SHP77 treated with DMSO at 0.1 percent for 48 hours (cell line): ENCODE measurements around the gene DNAH2.
"Not testable (repeated sequence)": the region's sequence is repeated elsewhere in the genome, so short reads cannot be mapped to it uniquely, and the experiment has no call there.

Experiments used
- DNase-seq: peaks from one replicate; lab custom pipeline; 2025; lab: John Stamatoyannopoulos, UW

The DNAH2 gene

DNA sequence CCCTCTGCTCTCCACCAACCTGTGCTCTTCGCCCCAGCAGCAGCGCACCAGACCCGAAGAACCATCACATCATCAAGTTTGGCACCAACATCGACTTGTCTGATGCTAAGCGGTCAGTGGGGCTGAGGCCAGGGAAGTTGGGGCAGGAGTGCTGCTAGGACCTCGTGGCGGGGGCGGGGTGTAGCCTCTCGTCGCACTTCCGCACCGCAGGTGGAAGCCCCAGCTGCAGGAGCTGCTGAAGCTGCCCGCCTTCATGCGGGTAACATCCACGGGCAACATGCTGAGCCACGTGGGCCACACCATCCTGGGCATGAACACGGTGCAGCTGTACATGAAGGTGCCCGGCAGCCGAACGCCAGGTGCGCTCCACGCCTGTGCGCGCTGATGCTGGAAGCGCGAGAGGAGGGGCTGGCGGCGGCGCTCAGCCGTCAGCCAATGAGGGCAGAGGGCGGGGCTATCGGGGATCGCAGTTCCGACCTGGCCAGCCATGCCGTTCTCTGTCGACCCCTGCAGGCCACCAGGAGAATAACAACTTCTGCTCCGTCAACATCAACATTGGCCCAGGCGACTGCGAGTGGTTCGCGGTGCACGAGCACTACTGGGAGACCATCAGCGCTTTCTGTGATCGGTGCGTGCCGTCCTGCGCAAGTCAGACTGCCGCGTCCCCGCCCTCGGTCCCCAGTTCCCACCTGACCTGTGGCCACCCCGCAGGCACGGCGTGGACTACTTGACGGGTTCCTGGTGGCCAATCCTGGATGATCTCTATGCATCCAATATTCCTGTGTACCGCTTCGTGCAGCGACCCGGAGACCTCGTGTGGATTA, 134.1 kb downstream of the DNAH2 start:
- peak; percentile 85 for DNase-seq

DNA sequence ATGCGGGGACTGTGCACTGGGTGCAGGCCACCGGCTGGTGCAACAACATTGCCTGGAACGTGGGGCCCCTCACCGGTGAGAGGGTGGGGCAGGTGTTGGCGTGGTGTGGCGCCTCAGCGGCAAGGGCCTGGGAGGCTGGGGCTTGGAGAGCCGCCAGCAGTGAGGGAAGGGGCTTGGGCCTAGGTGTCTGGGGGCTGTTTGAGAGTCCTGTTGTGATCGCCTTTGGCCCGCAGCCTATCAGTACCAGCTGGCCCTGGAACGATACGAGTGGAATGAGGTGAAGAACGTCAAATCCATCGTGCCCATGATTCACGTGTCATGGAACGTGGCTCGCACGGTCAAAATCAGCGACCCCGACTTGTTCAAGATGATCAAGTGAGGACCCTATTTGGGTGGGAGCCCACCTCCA, 134.7 kb downstream of the DNAH2 start:
- DNase-seq = no peak

DNA sequence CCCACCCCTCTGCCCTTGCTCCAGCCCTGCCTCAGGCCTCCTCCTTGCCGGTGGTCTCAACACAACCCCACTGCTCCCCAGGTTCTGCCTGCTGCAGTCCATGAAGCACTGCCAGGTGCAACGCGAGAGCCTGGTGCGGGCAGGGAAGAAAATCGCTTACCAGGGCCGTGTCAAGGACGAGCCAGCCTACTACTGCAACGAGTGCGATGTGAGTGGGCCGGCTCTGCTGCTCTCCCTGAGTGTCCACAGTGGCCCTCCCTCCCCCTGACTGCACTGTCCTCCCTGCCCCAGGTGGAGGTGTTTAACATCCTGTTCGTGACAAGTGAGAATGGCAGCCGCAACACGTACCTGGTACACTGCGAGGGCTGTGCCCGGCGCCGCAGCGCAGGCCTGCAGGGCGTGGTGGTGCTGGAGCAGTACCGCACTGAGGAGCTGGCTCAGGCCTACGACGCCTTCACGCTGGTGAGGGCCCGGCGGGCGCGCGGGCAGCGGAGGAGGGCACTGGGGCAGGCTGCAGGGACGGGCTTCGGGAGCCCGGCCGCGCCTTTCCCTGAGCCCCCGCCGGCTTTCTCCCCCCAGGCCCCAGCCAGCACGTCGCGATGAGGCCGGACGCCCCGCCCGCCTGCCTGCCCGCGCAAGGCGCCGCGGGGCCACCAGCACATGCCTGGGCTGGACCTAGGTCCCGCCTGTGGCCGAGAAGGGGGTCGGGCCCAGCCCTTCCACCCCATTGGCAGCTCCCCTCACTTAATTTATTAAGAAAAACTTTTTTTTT, 135.6 kb downstream of the DNAH2 start:
- no peak for DNase-seq

DNA sequence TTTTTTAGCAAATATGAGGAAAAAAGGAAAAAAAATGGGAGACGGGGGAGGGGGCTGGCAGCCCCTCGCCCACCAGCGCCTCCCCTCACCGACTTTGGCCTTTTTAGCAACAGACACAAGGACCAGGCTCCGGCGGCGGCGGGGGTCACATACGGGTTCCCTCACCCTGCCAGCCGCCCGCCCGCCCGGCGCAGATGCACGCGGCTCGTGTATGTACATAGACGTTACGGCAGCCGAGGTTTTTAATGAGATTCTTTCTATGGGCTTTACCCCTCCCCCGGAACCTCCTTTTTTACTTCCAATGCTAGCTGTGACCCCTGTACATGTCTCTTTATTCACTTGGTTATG, 136.1 kb downstream of the DNAH2 start:
- no peak for DNase-seq

DNA sequence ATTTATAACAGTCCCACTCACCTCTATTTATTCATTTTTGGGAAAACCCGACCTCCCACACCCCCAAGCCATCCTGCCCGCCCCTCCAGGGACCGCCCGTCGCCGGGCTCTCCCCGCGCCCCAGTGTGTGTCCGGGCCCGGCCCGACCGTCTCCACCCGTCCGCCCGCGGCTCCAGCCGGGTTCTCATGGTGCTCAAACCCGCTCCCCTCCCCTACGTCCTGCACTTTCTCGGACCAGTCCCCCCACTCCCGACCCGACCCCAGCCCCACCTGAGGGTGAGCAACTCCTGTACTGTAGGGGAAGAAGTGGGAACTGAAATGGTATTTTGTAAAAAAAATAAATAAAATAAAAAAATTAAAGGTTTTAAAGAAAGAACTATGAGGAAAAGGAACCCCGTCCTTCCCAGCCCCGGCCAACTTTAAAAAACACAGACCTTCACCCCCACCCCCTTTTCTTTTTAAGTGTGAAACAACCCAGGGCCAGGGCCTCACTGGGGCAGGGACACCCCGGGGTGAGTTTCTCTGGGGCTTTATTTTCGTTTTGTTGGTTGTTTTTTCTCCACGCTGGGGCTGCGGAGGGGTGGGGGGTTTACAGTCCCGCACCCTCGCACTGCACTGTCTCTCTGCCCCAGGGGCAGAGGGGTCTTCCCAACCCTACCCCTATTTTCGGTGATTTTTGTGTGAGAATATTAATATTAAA, 136.7 kb downstream of the DNAH2 start:
- DNase-seq = no peak

DNA sequence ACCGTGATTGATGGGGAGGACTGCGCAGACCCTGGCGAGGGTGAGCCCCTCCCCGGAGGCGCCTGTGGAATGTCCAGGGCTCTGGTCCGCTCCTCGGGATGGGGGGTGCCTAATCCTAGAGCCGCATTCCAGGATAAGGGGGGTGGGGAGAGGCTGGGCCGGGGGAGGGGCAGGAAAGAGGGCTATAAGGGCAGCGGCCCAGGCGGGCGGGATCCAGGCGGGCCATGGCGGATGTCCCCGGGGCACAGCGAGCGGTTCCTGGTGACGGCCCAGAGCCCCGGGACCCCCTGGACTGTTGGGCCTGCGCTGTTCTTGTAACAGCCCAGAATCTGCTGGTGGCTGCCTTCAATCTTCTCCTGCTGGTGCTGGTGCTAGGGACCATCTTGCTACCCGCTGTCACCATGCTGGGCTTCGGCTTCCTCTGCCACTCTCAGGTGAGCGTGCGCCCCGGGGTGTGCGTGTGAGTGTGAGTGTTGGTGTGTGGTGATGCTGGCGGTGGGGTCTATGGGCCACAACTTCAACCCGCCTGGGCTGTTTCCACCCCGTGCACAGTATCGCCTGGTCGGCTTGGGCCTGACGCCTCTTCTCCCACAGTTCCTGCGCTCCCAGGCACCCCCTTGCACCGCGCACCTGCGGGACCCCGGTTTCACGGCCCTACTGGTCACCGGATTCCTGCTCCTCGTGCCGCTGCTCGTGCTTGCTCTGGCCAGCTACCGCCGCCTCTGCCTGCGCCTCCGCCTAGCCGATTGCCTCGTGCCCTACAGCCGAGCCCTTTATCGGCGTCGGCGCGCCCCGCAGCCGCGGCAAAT, 137.5 kb downstream of the DNAH2 start, which contains the start of gene TMEM88:
TMEM88 (plus strand) TSS at position 216 of the 809 bp plus-strand sequence; CDS start at position 225, 9 bp downstream.
- DNase-seq = no peak

DNA sequence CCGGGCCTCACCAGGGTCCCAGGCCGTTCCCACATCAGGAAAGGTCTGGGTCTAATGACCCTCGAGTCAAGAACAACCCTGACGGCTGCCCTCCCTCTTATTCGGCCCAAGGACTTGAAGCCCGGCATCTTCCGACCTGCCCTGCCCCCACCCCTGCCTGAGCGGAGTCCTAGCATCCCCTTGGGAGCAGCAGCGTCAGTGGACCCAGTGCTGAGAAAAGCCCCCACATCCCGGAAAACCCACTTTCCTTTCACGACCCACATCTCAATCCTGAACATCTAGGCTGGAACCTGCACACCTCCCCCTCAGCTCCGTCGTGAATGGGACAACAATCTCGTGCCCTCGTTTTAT, 138.1 kb downstream of the DNAH2 start:
- no peak for DNase-seq

DNA sequence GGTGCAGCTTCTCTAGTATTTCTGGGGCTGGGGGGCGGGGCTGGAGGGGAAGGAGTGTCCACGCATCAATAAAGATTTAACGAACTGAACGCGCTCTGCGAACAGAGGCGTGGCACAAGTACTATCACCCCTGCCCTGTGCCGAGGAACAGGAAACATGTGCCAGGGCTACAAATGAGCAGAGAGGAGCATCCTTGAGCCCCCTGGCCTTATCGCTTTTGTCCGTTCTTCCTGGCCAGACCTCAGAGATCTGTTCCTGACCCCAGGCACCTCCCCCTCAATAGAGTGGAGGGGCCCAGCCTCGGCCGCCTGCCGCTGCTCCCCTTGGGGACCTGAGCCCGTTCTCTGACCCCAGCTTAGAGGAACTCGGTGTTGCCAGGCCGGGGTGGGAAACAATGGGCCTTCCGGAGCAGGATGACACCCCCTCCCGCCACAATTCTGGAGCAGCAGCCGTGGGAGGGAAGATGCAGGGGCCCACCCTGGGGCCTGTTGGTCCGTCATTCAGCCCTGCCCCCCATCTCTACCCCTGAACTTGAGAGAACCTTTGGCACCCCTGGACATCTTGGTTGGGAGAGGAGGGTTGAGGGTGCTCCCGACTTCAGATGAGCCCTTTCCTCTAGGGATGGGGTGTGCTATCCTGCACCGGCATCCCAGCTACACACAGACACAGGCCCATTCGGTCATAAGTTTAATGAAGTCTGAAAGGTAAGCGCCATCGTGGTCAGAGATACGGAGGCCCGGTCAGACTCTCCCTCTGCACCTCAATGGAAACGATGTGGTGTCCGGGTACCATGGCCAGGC, 138.7 kb downstream of the DNAH2 start:
- no peak for DNase-seq

DNA sequence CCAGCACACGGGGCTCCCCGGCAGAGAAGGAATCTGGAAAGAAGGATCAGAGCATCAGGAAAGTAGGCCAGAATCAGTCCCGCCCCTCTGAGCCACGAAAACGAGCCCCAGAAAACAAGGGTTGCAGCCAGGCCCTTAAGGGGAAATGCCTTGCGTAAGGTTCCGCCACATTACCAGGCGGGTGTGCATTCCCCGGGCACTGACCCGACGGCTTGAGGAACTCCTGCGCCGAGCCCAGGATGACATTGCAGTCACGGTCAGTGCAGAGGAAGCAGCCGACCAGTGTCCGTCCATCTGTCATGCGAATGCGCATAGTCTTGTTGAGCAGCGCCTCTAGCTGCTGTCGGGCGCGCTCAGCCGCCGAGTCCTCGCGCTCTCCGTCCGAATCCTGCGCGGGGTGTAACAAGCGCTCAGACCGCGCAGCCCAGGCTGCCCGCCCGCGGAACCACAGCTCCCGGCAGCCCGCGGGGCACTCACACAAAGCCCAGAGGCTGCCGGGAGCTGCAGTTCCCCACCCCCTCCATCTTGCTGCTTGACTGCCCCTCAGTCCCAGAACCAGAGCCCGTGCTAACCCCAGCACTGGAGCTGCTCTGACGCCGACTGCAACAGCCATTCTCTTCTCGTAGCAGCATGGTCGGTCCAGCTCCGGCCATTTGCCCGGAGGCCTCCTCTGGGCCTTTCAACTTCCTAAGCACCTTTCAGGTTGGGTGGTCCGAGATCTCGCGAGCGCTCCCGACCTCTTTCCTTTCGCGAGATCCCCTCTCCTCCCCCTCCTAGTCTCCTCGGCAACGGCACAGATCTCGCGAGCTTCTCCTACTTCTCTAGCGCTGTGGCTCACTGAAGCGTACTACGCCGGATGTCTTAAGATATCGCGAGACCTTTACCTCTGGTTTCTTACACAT, 139.5 kb downstream of the DNAH2 start, which contains the start of gene NAA38:
NAA38 (minus strand) TSS at position 749 of the 902 bp plus-strand sequence; CDS start at position 653, 96 bp downstream.
- peak; percentile 100 for DNase-seq

DNA sequence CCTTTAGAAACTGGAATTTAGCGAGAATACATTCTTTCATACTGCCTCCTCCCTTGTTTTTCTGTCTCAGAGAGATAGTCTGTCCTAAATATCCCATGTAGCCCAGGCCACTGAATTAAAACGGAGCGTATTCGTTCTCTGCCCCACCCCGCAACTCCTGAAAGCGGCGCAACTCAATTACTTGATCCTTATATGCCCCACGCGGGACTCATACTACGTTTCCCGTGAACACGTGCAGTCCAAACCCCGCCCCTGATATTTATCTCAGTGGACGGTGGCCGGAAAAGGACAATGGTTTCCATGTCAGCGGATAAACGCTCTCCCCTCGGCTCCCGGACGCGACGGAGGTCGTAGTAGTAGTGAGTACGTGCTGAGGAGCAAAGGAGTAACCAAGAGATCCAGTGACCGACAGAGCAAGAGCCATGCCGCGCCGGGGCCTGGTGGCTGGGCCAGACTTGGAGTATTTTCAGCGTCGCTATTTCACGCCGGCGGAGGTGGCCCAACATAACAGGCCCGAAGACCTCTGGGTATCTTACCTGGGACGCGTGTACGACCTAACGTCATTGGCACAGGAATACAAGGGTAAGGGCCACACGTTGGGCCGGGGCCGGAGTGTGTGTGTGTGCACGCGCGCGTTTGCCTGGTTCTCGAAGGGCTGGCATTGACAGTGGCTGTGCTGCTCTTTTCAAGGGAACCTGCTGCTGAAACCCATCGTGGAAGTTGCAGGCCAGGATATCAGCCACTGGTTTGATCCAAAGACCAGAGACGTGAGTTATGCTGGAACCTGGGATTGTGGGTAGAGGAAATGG, 140.4 kb downstream of the DNAH2 start, which contains the start of gene CYB5D1:
CYB5D1 (plus strand) TSS at position 291 of the 809 bp plus-strand sequence; CDS start at position 423, 132 bp downstream.
- peak; percentile 99 for DNase-seq

DNA sequence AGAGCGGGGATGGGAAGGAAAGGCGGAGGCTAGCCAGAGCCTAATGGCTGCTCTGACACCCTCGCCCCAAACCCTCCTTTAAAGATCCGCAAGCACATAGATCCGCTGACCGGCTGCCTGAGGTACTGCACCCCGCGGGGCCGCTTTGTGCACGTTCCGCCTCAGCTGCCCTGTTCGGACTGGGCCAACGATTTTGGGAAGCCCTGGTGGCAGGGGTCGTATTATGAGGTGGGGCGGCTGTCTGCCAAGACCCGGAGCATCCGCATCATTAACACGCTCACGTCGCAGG, 140.9 kb downstream of the DNAH2 start:
- peak; percentile 53 for DNase-seq

DNA sequence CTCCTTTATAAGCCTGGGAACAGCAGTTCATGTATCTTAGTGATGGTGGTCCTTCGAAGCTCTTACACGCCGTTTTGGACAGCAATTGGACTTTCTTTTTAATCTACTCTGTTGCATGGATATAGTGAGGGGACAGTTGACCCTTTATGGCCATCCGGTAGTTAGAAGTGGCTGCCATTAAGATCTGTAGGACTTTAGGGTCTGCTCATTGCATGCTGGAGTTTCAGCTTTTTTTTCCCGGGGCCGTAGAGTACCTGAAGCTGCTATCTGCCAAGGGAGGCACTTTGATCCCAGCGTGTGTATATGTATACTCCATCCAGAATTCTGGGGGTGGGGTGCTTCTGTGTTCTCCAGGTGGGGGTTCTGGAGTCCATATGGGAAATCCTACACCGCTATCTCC, 141.5 kb downstream of the DNAH2 start:
- DNase-seq = no peak

DNA sequence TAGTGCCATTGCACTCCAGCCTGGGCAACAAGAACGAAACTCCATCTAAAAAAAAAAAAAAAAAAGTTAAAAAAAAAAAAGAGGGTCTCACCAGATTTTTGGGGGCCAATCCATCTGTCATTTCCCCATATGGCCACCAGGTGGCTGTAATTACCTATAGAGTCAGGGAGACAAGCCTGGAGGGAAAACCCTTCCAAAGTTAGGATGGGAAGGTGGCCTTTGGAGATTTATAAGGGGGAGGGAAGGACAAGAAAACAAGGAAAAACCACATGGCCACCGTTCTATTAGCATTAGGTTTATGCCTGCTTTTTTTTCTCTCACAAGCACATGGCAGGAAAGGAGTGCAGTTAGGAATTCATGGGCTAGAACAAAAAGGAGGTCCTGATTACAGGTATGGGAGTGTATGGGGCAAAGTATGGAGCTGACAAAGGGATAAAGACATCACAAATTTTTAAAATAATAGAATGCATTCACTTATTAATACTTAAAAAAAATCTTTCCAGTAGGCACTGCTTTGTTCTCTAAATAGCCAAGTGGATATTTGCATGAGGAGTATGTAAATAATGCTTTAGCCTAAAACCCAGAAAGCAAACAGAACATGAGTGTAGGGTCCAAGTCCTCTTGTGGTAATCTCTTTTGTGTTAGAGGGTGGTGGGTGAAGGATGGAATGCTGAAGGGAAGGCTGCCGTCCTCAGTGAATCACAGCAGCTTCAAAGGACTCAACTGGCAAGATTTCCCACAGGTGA, 145.3 kb downstream of the DNAH2 start:
- peak; percentile 17 for DNase-seq

DNA sequence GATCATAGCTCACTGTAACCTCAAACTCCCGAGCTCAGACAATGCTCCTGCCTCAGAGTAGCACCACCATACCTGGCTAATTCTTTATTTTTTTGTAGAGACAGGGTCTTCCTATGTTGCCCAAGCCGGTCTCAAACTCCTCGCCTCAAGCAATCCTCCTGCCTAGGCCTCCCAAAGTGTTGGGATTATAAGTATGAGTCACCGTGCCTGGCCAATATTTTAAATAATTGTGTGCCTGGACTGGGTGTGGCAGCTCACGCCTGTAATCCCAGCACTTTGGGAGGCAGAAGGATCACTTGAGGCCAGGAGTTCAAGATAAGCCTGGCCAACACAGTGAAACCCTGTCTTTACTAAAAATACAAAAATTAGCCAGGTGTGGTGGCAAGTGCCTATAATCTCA, 146.8 kb downstream of the DNAH2 start:
- DNase-seq = not testable (repeated sequence)

DNA sequence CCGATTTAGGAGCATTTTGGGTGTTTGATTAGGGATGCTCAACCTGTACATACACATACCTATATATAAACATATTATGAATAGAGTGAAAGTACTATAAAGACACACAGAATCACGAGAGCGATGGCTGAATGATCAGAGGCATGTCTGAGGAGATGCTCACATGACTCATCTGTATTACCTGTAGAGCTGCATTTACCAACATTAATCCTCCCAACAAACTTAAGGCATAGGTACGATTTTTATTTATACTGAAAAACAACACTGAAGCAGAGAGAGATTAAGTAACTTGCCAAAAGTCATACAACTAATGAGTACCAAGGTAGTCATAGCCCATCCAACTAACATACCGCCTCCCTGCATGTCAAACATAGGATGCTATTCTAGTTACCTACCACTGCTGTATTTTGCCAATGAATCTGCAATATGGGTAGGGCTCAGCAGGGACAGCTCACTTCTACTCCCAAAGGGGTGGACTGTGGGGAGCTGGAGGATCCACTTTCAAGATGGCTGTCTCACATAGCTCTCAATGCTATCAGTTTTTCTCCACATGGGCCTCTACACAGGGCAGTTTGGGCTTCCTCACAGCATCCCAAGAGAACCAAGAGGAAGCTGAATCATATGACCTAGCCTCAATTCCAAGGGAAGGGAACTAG, 147.6 kb downstream of the DNAH2 start:
- no peak for DNase-seq

DNA sequence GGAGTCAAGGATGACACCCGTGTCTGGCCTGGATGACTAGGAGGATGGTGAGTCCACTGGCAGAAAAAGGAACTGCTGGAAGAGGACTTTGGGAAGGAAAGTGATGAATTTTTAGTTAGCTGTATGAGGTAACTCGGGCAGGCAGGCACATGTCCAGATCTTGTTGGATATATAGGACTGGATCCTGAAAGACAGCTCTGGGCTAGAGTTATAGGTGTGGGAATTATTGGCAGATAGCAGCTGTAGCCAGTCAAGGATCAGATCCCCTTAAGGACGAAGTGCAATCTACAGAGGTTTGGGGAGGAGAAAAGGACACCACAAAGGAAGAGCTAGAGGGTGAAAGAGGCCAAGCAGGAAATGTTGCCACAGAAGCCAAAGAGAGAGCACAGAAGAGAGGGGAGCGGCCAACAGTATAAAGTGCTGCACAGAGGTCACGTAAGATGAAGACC, 150.4 kb downstream of the DNAH2 start:
- DNase-seq = no peak

DNA sequence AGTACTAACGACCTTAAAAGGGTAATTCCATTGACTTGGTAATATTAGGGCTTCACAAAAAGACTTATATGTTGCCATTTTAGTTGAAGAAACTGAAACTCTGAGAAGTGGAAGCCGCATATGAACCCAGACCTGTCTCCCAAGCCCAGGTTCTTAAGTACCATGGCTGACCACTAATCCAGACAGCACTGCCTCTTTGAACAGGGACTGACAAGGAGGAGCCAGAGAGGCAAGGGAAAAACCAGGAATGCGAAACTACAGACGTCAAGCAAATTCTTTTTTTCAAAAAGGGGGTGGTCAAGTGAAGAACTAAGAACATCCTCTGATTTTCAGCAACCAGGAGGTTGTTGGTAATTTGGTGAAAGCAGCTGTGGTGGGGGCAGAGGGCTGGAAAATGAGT, 155.5 kb downstream of the DNAH2 start:
- no peak for DNase-seq
